HCT116 (cell line): Measurements from ENCODE around the gene HBG2. TPM values are rescaled to one million over a fixed set of nuclear protein-coding genes. Genes with fewer than 3 reads are reported as not detected.

Source experiments
- ATAC-seq: fragments of 200-7000 bp; cut with Tn5 transposase; 2 replicates; pipeline ENCODE4 v1.9.1; 2020; ENCODE audit warnings: mild to moderate bottlenecking, moderate library complexity
- BruUV-seq: library from RNA; stranded (reverse); fragments of 400-500 nt; replicated peaks from 2 replicates; lab custom pipeline; 2021; lab: Mats Ljungman, UMichigan
- CTCF ChIA-PET: fragments of 300-600 bp; sonication (Branson Sonifier 250); formaldehyde crosslinking; loops from one replicate; lab custom pipeline; 2021; ENCODE audit warnings: antibody characterized with exemption; lab: Charles Lee
- POLR2A ChIA-PET: fragments of 300-600, 350-600 bp; sonication (Branson Sonifier 250); formaldehyde crosslinking; loops from one replicate; lab custom pipeline; 2021; ENCODE audit warnings: antibody characterized with exemption; lab: Charles Lee
- RAD21 ChIA-PET, 2 experiments: fragments of 300-600 bp; sonication (Branson Sonifier 250); formaldehyde crosslinking; loops; one replicate each; lab custom pipeline; 2023; ENCODE audit warnings: low total read pairs in 2 of 2; ENCODE audit not compliant: uncharacterized antibody in 2 of 2, unreplicated experiment in 2 of 2, low non-redundant PET in 1 of 2; lab: Charles Lee
- DNase-seq: peaks from one replicate; pipeline ENCODE4 v3.0.0-alpha.2; 2010; ENCODE audit warnings: low read depth, low spot score
- H2AFZ ChIP-seq: fragments of 200-600 bp; shearing (Covaris generic), sonication (generic); 2 replicates; pipeline ENCODE4 v1.6.1; 2017; ENCODE audit warnings: low read depth, mixed run types, mixed read lengths, antibody characterized with exemption, low read length; ENCODE audit not compliant: poor library complexity, severe bottlenecking
- H3K27ac ChIP-seq: 2 replicates; pipeline ENCODE4 v1.5.1; 2012; ENCODE audit warnings: low read depth, low read length
- H3K27me3 ChIP-seq: fragments of 200-600 bp; sonication (generic); 2 replicates; pipeline ENCODE4 v1.6.1; 2016; ENCODE audit warnings: mixed run types, low read length, mixed read lengths; ENCODE audit not compliant: insufficient read depth
- H3K36me3 ChIP-seq, 2 experiments: fragments of 200-500 bp in 1 of 2; fragments of 200-600 bp in 1 of 2; sonication (Bioruptor generic) in 1 of 2; sonication (generic) in 1 of 2; 2 replicates each; pipeline versions ENCODE4 v1.5.1 to v1.6.1; 2014 to 2016; ENCODE audit warnings: low read length in 2 of 2, inconsistent platforms in 1 of 2, mixed read lengths in 1 of 2, mixed run types in 1 of 2; ENCODE audit not compliant: insufficient read depth in 2 of 2, control insufficient read depth in 1 of 2
- H3K4me1 ChIP-seq, 2 experiments: fragments of 200-600 bp in 1 of 2; sonication (generic) in 1 of 2; 2 replicates each; pipeline versions ENCODE4 v1.5.1 to v1.6.1; 2012 to 2017; ENCODE audit warnings: low read length in 2 of 2, inconsistent platforms in 1 of 2, mild to moderate bottlenecking in 1 of 2, mixed read lengths in 1 of 2, mixed run types in 1 of 2, moderate library complexity in 1 of 2; ENCODE audit not compliant: insufficient read depth in 2 of 2, control insufficient read depth in 1 of 2
- H3K4me2 ChIP-seq: fragments of 200-600 bp; sonication (generic); 2 replicates; pipeline ENCODE4 v1.6.1; 2017; ENCODE audit warnings: mixed run types, low read length, mixed read lengths
- H3K4me3 ChIP-seq, 2 experiments: fragments of 200-600 bp in 1 of 2; sonication (generic) in 1 of 2; replicated peaks in 1 of 2; 2 replicates each; pipeline ENCODE4 v1.5.1; 2011 to 2016; ENCODE audit warnings: low read length in 2 of 2, control low read depth in 1 of 2, low read depth in 1 of 2, mild to moderate bottlenecking in 1 of 2, mixed read lengths in 1 of 2, mixed run types in 1 of 2
- H3K79me2 ChIP-seq: fragments of 200-600 bp; sonication (generic); 2 replicates; pipeline ENCODE4 v1.6.1; 2017; ENCODE audit warnings: mild to moderate bottlenecking, mixed run types, low read length, moderate library complexity, mixed read lengths; ENCODE audit not compliant: insufficient read depth
- H3K9ac ChIP-seq: fragments of 200-600 bp; sonication (generic); 2 replicates; pipeline ENCODE4 v1.6.1; 2016; ENCODE audit warnings: low read length, mixed read lengths
- H3K9me2 ChIP-seq: fragments of 200-600 bp; sonication (generic), shearing (Covaris generic); 2 replicates; pipeline ENCODE4 v1.6.1; 2017; ENCODE audit warnings: mixed run types, mild to moderate bottlenecking, moderate library complexity; ENCODE audit not compliant: insufficient read depth
- H3K9me3 ChIP-seq, 2 experiments: fragments of 200-500 bp in 1 of 2; fragments of 200-600 bp in 1 of 2; sonication (Bioruptor generic) in 1 of 2; sonication (generic) in 1 of 2; 2 replicates each; pipeline ENCODE4 v1.6.1; 2014 to 2017; ENCODE audit warnings: low read length in 2 of 2, mixed read lengths in 2 of 2, inconsistent platforms in 1 of 2, low read depth in 1 of 2, mild to moderate bottlenecking in 1 of 2, mixed run types in 1 of 2, moderate library complexity in 1 of 2; ENCODE audit not compliant: control insufficient read depth in 1 of 2, insufficient read depth in 1 of 2
- H4K20me1 ChIP-seq: fragments of 200-600 bp; sonication (generic), shearing (Covaris generic); 2 replicates; pipeline ENCODE4 v1.6.1; 2017; ENCODE audit warnings: mixed run types, mild to moderate bottlenecking, moderate library complexity; ENCODE audit not compliant: insufficient read depth
- EGR1 ChIP-seq: IDR thresholded peaks from 2 replicates; pipeline ENCODE4 v1.6.1; 2012; ENCODE audit warnings: low read depth
- ELF1 ChIP-seq: IDR thresholded peaks from 2 replicates; pipeline ENCODE4 v1.6.1; 2012; ENCODE audit warnings: low read depth, borderline replicate concordance
- EZH2phosphoT487 ChIP-seq: fragments of 200-600 bp; IDR thresholded peaks from 2 replicates; pipeline ENCODE4 v1.6.1; 2018; ENCODE audit warnings: antibody characterized with exemption, borderline replicate concordance
- POLR2AphosphoS5 ChIP-seq: IDR thresholded peaks from 2 replicates; pipeline ENCODE4 v1.6.1; 2011; ENCODE audit warnings: mild to moderate bottlenecking, low read depth, low read length, moderate library complexity
- RAD21 ChIP-seq: IDR thresholded peaks from 2 replicates; pipeline ENCODE4 v1.6.1; 2012; ENCODE audit warnings: low read depth, mild to moderate bottlenecking
- TCF7L2 ChIP-seq: IDR thresholded peaks from 2 replicates; pipeline ENCODE4 v1.7.0; 2011; ENCODE audit warnings: borderline replicate concordance, inconsistent platforms; ENCODE audit not compliant: insufficient read depth, insufficient read length; ENCODE audit errors: extremely low read depth
- ZFX ChIP-seq: fragments of 450-650 bp; IDR thresholded peaks from 2 replicates; pipeline ENCODE4 v1.6.1; 2017
- intact Hi-C: fragments of 100-400 bp; cut with micrococcal nuclease; formaldehyde crosslinking; loops from 2 replicates; pipeline ENCODE4 v1.10.0; 2022
- total RNA-seq: library from RNA; stranded (reverse); gene quantifications from one replicate; pipeline ENCODE4 v1.2.1, GENCODE V29; 2021; ENCODE audit not compliant: unreplicated experiment

Gene HBG2
- total RNA-seq, 1 experiment from 2014 or later: 48.1 TPM

- Histone ChIP-seq H3K9ac (no peak overlapping the region), H3K27ac (no peak overlapping the region), H3K79me2 (no peaks in the 10 kb centered on the region), H4K20me1 (no peaks in the 10 kb centered on the region; the same call in 1 of the 2 replicates), H3K9me3 (no peaks in the 10 kb centered on the region), H3K4me1 (peaks cover 0 to 5% of the 10 kb centered on the region in 2 experiments; a peak in 1 of 4 replicates), H3K36me3 (no peaks in the 10 kb centered on the region), H3K27me3 (no peaks in the 10 kb centered on the region), H3K9me2 (no peaks in the 10 kb centered on the region), H2AFZ (no peak overlapping the region), H3K4me3 (no peak overlapping the region), H3K4me2 (no peak overlapping the region)
- DNase-seq: no peak
- no peak for ATAC-seq
- intact Hi-C loops: no loop called here
- POLR2A ChIA-PET: no interaction called here
- no TSS peak for BruUV-seq
- TF ChIP-seq EGR1 (no peak), ZFX (no peak), RAD21 (no peak), EZH2phosphoT487 (no peak), TCF7L2 (no peak)
- RAD21 ChIA-PET: no interaction called here
- CTCF ChIA-PET: interaction anchor here (0.8 kb wide), 1 partner anchor 80 kb away, joined by 3 read pairs; no protein-coding TSS in a partner anchor
Measured at GRCh38 chr11:5288906-5289550, 34.4 kb upstream of the HBG2 start.

GRCh38 chr11:5288108-5288905, 33.7 kb upstream of the HBG2 start:
- Histone ChIP-seq H3K27ac (no peak overlapping the region), H3K4me2 (no peak overlapping the region), H3K36me3 (no peaks in the 10 kb centered on the region), H2AFZ (no peak overlapping the region), H3K4me3 (no peak overlapping the region), H3K4me1 (peaks cover 0 to 5% of the 10 kb centered on the region in 2 experiments; a peak in 1 of 4 replicates), H3K9me2 (no peaks in the 10 kb centered on the region), H4K20me1 (no peaks in the 10 kb centered on the region; the same call in 1 of the 2 replicates), H3K27me3 (no peaks in the 10 kb centered on the region), H3K9ac (no peak overlapping the region)
- DNase-seq: no peak
- RAD21 ChIA-PET: no interaction called here
- intact Hi-C loops: no loop called here
- POLR2A ChIA-PET: no interaction called here
- BruUV-seq: no TSS peak
- CTCF ChIA-PET: interaction anchor here (0.8 kb wide), 1 partner anchor 80 kb away, joined by 3 read pairs; no protein-coding TSS in a partner anchor
- TF ChIP-seq POLR2AphosphoS5 (0 out of 2 replicates have a peak, but pooled peaks have one; percentile 9), ELF1 (no peak)
- TF ChIP-seq, all 23 proteins: peak for 1
- ATAC-seq: peak; percentile 53
- Histone ChIP-seq H3K79me2 (no peaks in the 10 kb centered on the region), H3K9me3 (no peaks in the 10 kb centered on the region)
